IgD-negative memory B cell (primary cell): ENCODE measurements around the gene FOXQ1. TPM values are rescaled to one million over a fixed set of nuclear protein-coding genes. Genes with fewer than 3 reads are reported as not detected.

Experiments
- H3K27ac Mint-ChIP-seq, 3 donors: one replicate each; pipeline ENCODE4 v1.8.0; 2020 to 2022; ENCODE audit warnings: mild to moderate bottlenecking in 3 of 3, mixed read lengths in 3 of 3, moderate library complexity in 1 of 3
- H3K27me3 Mint-ChIP-seq: one replicate; pipeline ENCODE4 v1.8.0; 2021; ENCODE audit warnings: mixed read lengths
- H3K36me3 Mint-ChIP-seq: one replicate; pipeline ENCODE4 v1.8.0; 2020; ENCODE audit warnings: mild to moderate bottlenecking, mixed read lengths
- H3K4me1 Mint-ChIP-seq, 3 donors: one replicate each; pipeline ENCODE4 v1.8.0; 2020 to 2022; ENCODE audit warnings: mixed read lengths in 3 of 3, mild to moderate bottlenecking in 1 of 3
- H3K4me3 Mint-ChIP-seq, 4 donors: one replicate each; pipeline ENCODE4 v1.8.0; 2020 to 2022; ENCODE audit warnings: mild to moderate bottlenecking in 4 of 4, mixed read lengths in 4 of 4, moderate library complexity in 3 of 4
- H3K9me3 Mint-ChIP-seq, 3 donors: one replicate each; pipeline ENCODE4 v1.8.0; 2020 to 2021; ENCODE audit warnings: mixed read lengths in 3 of 3, mild to moderate bottlenecking in 1 of 3
- polyA plus RNA-seq: library from polyadenylated mRNA; unstranded; fragments of 300-500 nt; fragmentation: Illumina TruSeq; gene quantifications from one replicate; pipeline ENCODE4 v1.2.3, GENCODE V29; 2021

The FOXQ1 gene
- polyA plus RNA-seq, 1 donor from 2014 or later: not detected

- Mint-ChIP-seq H3K9me3 (peaks cover 0 to 2% (median 0%) of the 10 kb centered on the region in 3 donors), H3K36me3 (no peaks in the 10 kb centered on the region), H3K4me3 (no peak overlapping the region), H3K27ac (no peak overlapping the region), H3K4me1 (peaks cover 0 to 4% (median 0%) of the 10 kb centered on the region in 3 donors), H3K27me3 (peaks cover 37% of the 10 kb centered on the region)
These were observed 10.3 kb downstream of the FOXQ1 start for GRCh38 chr6:1322156-1322555.

- H3K27me3 Mint-ChIP-seq: peaks cover 42% of the 10 kb centered on the region
- H3K27ac Mint-ChIP-seq: no peak overlapping the region
- peaks cover 0 to 4% (median 0%) of the 10 kb centered on the region in 3 donors for H3K4me1 Mint-ChIP-seq
- no peaks in the 10 kb centered on the region for H3K36me3 Mint-ChIP-seq
- no peak overlapping the region for H3K4me3 Mint-ChIP-seq
- peaks cover 0 to 2% (median 0%) of the 10 kb centered on the region in 3 donors for H3K9me3 Mint-ChIP-seq
These were observed 10.9 kb downstream of the FOXQ1 start for GRCh38 chr6:1322696-1323219.

GRCh38 chr6:1324936-1325335 is 13.0 kb downstream of the FOXQ1 start:
- Mint-ChIP-seq H3K27me3 (peaks cover 41% of the 10 kb centered on the region), H3K27ac (no peak overlapping the region)

GRCh38 chr6:1325461-1326309 is 13.8 kb downstream of the FOXQ1 start:
- Mint-ChIP-seq H3K4me1 (no peaks in the 10 kb centered on the region), H3K36me3 (no peaks in the 10 kb centered on the region), H3K27me3 (peaks cover 44% of the 10 kb centered on the region), H3K27ac (no peak overlapping the region), H3K9me3 (peaks cover 0 to 14% (median 1%) of the 10 kb centered on the region in 3 donors), H3K4me3 (no peak overlapping the region)

More at GRCh38 chr6:1324936-1325335, 13.0 kb downstream of the FOXQ1 start:
- H3K4me3 Mint-ChIP-seq: no peak overlapping the region
- no peaks in the 10 kb centered on the region for H3K4me1 Mint-ChIP-seq
- H3K9me3 Mint-ChIP-seq: peaks cover 0 to 9% (median 1%) of the 10 kb centered on the region in 3 donors
- no peaks in the 10 kb centered on the region for H3K36me3 Mint-ChIP-seq

- no peaks in the 10 kb centered on the region for H3K36me3 Mint-ChIP-seq
- no peak overlapping the region for H3K4me3 Mint-ChIP-seq
- no peaks in the 10 kb centered on the region for H3K4me1 Mint-ChIP-seq
- H3K27me3 Mint-ChIP-seq: peaks cover 44% of the 10 kb centered on the region
- H3K9me3 Mint-ChIP-seq: peaks cover 0 to 14% (median 1%) of the 10 kb centered on the region in 3 donors
- H3K27ac Mint-ChIP-seq: no peak overlapping the region
These were observed 14.7 kb downstream of the FOXQ1 start for GRCh38 chr6:1326535-1327121.

DNA sequence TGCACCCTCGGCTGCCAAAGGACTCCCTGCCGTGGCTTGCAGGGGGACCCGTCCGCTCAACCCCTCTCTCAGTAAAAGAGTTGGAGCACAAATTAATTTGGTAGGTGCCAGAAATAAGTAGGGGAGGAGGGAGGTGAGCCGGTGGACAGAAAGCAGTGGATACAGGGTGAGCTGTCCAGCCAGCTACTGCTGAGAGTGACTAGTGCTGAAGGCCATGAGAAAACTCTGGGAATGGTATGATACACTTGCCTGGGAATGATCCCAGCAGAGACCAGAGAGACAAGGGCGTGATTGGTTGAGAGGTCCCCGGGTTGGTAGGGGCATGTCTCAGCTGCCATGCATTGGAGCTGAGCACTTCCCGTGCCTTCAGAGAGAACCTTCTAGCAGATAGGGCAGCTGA is 15.7 kb downstream of the FOXQ1 start:
- H3K4me3 Mint-ChIP-seq: no peak overlapping the region
- H3K27me3 Mint-ChIP-seq: peaks cover 40% of the 10 kb centered on the region
- no peak overlapping the region for H3K27ac Mint-ChIP-seq
- H3K9me3 Mint-ChIP-seq: peaks cover 0 to 14% (median 1%) of the 10 kb centered on the region in 3 donors
- H3K36me3 Mint-ChIP-seq: no peaks in the 10 kb centered on the region
- no peaks in the 10 kb centered on the region for H3K4me1 Mint-ChIP-seq

GRCh38 chr6:1328129-1328800 is 16.4 kb downstream of the FOXQ1 start:
- Mint-ChIP-seq H3K27me3 (peaks cover 41% of the 10 kb centered on the region), H3K9me3 (peaks cover 0 to 14% (median 1%) of the 10 kb centered on the region in 3 donors), H3K36me3 (no peaks in the 10 kb centered on the region), H3K4me3 (no peak overlapping the region), H3K27ac (no peak overlapping the region), H3K4me1 (no peaks in the 10 kb centered on the region)

GRCh38 chr6:1329708-1330107 is 17.8 kb downstream of the FOXQ1 start:
- H3K9me3 Mint-ChIP-seq: peaks cover 0 to 14% (median 3%) of the 10 kb centered on the region in 3 donors
- H3K4me1 Mint-ChIP-seq: no peaks in the 10 kb centered on the region
- H3K27ac Mint-ChIP-seq: no peak overlapping the region
- peaks cover 40% of the 10 kb centered on the region for H3K27me3 Mint-ChIP-seq
- H3K4me3 Mint-ChIP-seq: no peak overlapping the region
- H3K36me3 Mint-ChIP-seq: no peaks in the 10 kb centered on the region

DNA sequence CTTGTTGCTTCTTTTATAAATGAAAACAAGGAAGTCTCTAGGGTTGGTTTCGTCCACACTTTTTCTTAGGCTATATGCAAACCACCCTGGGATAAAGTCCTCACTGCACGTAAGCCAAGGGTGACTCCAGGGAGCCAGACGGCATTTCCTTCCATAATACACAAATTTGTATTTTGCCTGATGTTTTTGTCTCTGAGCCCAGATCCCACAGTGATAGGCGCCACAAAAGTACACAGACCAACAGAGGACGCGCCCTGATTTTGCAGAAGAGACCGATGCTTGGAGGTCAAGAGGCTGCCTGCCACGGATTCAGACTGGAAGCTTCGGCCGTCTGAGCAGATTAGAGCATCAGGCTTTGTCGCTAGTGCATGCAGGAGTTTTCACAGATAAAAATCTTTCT is 22.8 kb downstream of the FOXQ1 start:
- H3K4me3 Mint-ChIP-seq: no peak overlapping the region
- H3K27ac Mint-ChIP-seq: no peak overlapping the region
- no peaks in the 10 kb centered on the region for H3K4me1 Mint-ChIP-seq
- peaks cover 0 to 7% (median 3%) of the 10 kb centered on the region in 3 donors for H3K9me3 Mint-ChIP-seq
- peaks cover 20% of the 10 kb centered on the region for H3K27me3 Mint-ChIP-seq
- peaks cover 2% of the 10 kb centered on the region for H3K36me3 Mint-ChIP-seq

DNA sequence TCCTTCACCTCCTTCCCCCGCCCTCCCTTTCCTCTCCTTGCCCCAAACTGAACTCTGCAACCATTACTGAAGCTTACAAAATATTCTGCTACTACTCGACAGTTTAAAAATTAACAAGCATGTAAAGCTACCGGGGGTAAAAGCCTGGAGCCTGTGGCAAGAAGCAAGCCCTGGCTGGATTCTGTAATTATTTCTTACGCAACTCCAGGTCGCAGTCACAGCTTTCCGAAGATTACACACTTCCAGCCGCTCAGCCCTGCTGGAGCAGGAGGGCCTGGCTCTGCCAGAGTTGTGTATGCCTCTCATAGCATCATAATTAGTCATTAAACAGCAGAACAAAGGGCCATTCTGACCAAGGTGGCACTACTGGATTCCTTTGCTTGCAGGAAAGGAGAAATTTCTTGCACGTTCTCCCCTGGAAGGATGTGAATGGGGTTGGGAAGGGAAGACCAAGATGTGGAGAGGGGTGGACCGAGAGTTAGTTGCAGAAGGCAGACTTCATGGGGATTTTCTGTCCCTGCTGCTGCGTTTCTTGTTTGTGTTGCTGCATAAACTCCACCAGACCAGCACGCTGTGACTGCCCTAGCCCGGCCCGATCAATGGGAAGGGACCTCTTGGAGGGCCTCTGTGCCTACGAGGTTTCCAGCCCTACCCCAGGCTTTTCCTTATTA is 23.6 kb downstream of the FOXQ1 start:
- H3K4me1 Mint-ChIP-seq: no peaks in the 10 kb centered on the region
- H3K4me3 Mint-ChIP-seq: no peak overlapping the region
- H3K9me3 Mint-ChIP-seq: peaks cover 0 to 1% (median under 1%) of the 10 kb centered on the region in 3 donors
- peaks cover 2% of the 10 kb centered on the region for H3K36me3 Mint-ChIP-seq
- peaks cover 16% of the 10 kb centered on the region for H3K27me3 Mint-ChIP-seq
- H3K27ac Mint-ChIP-seq: no peak overlapping the region

- H3K4me3 Mint-ChIP-seq: no peak overlapping the region
- H3K27ac Mint-ChIP-seq: no peak overlapping the region
- peaks cover 2% of the 10 kb centered on the region for H3K36me3 Mint-ChIP-seq
- peaks cover 16% of the 10 kb centered on the region for H3K27me3 Mint-ChIP-seq
- no peaks in the 10 kb centered on the region for H3K4me1 Mint-ChIP-seq
- H3K9me3 Mint-ChIP-seq: peaks cover 0 to 1% (median 0%) of the 10 kb centered on the region in 3 donors
These were observed 24.4 kb downstream of the FOXQ1 start for GRCh38 chr6:1336246-1336843.

DNA sequence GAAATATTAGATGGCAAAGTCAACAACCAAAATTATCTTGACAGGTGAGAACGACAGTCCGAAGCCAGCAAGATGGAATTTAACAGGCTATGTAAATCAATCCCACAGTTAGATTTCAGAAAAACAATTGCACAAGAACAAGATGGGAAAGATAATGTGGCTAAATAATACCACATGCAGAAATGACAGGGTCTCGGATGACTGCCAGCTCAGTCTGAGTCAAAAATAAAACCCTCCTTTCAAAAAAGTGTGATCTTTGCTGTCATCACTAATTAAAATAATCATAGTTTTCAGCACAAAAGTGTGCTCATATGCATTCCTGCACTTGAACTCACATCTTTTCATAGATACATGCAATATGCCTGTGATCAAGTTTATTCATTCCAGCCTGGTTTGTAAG is 25.9 kb downstream of the FOXQ1 start:
- H3K4me1 Mint-ChIP-seq: no peaks in the 10 kb centered on the region
- no peak overlapping the region for H3K27ac Mint-ChIP-seq
- H3K36me3 Mint-ChIP-seq: peaks cover 2% of the 10 kb centered on the region
- H3K4me3 Mint-ChIP-seq: no peak overlapping the region
- peaks cover 14% of the 10 kb centered on the region for H3K27me3 Mint-ChIP-seq
- peaks cover 0 to 9% (median 0%) of the 10 kb centered on the region in 3 donors for H3K9me3 Mint-ChIP-seq

DNA sequence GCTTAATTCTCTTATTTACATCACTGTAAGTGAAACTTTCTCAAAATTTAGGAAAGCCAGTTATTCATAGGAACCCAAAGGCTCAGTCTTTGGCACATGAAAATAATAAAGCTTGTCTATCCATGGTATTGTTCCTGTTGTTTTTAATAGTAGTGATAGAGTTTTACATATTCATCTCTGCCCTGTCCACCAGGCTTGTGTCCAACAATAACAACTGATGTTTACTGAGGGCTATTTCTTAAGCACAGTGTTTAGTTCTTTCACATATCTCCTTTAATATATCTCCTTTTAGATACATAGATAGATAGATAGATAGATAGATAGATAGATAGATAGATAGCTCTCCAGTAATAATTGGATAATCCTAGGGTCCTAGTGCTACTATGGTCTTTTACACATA is 34.2 kb downstream of the FOXQ1 start:
- Mint-ChIP-seq H3K27ac (no peak overlapping the region), H3K4me3 (no peak overlapping the region), H3K9me3 (peaks cover 4 to 32% (median 22%) of the 10 kb centered on the region in 3 donors), H3K4me1 (no peaks in the 10 kb centered on the region), H3K36me3 (no peaks in the 10 kb centered on the region), H3K27me3 (peaks cover 18% of the 10 kb centered on the region)

DNA sequence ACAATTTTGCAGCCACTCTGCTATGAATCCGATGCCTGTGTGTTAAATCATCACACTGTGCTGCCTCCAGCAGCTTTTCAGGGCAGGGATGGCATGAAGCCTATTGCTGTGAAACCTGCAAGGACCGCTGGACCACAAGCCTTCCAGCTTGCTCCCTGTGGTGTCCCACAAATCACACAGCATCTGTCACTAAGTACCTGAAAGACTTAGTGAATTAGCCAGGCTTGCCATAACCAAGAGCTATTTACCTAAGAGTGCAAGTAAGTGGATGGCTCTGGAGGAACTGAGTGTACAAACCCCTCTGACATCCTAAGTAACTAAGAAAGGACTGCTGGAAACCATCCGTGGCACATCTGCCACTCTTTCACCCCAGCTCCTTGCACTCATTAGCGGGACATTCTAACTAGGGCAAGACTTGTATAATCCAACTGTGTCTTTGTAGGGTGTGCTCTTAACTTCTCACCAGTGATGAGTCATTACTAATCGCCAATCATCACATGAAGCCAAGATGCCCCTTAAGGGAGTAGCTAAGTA is 34.7 kb downstream of the FOXQ1 start:
- Mint-ChIP-seq H3K36me3 (no peaks in the 10 kb centered on the region), H3K9me3 (peaks cover 4 to 37% (median 24%) of the 10 kb centered on the region in 3 donors), H3K4me3 (no peak overlapping the region), H3K27ac (no peak overlapping the region), H3K4me1 (no peaks in the 10 kb centered on the region), H3K27me3 (peaks cover 18% of the 10 kb centered on the region)
